Lower leg skin (tissue), 3 donors: ENCODE data around the gene SLC38A10.

Source experiments
- CTCF ChIP-seq, 3 donors: fragments of 450-650 bp; IDR thresholded peaks; one replicate each; pipeline ENCODE4 v1.5.1; 2016; ENCODE audit warnings: antibody characterized with exemption in 3 of 3, mild to moderate bottlenecking in 3 of 3, moderate library complexity in 2 of 3
- POLR2A ChIP-seq, 2 donors: fragments of 450-650 bp; IDR thresholded peaks; one replicate each; pipeline ENCODE4 v1.6.1; 2016 to 2017; ENCODE audit warnings: antibody characterized with exemption in 2 of 2, mild to moderate bottlenecking in 1 of 2, moderate library complexity in 1 of 2

GRCh38 chr17:81288715-81289114 is 6.4 kb downstream of the SLC38A10 start:
- TF ChIP-seq CTCF (IDR thresholded peaks at IDR 0.05) (no peak), POLR2A (IDR thresholded peaks at IDR 0.05) (no peak)
